C4-2B (cell line): Measurements from ENCODE around the gene GAK.

Experiments
- CTCF ChIP-seq: fragments of 450-650 bp; conservative IDR thresholded peaks from 2 replicates; pipeline ENCODE4 v1.5.1; 2017; ENCODE audit warnings: mild to moderate bottlenecking
- ZFX ChIP-seq: fragments of 450-650 bp; IDR thresholded peaks from 2 replicates; pipeline ENCODE4 v1.6.1; 2017

- TF ChIP-seq CTCF (no peak), ZFX (no peak)
These were observed 16.8 kb upstream of the GAK start for GRCh38 chr4:948936-949300.
